HEK293 (cell line): ENCODE data around the gene WNT8B.
A peak's percentile ranks its signal among the peaks of the same experiment; 100 is the strongest.

ENCODE experiments used
- CTCF ChIA-PET: fragments of 350-600 bp; formaldehyde crosslinking; extraction: SDS; loops from one replicate; lab custom pipeline; 2021; ENCODE audit warnings: antibody characterized with exemption; lab: Yijun Ruan, JAX
- POLR2A ChIA-PET: fragments of 300-600 bp; formaldehyde crosslinking; extraction: SDS; loops from one replicate; lab custom pipeline; 2020; ENCODE audit warnings: antibody characterized with exemption, inconsistent platforms; lab: Yijun Ruan, JAX
- H3K27ac ChIP-seq: fragments of 200-500 bp; sonication (Bioruptor generic); 2 replicates; pipeline ENCODE4 v1.5.1; 2014; ENCODE audit warnings: low read depth, low read length, control low read depth, inconsistent platforms; ENCODE audit errors: extremely low read depth
- H3K36me3 ChIP-seq, 2 experiments: fragments of 200-500 bp in 1 of 2; sonication (Bioruptor generic) in 1 of 2; 1 replicate in 1 of 2; 2 replicates in 1 of 2; pipeline ENCODE4 v1.5.1; 2014 to 2017; ENCODE audit warnings: inconsistent platforms in 2 of 2, low read length in 2 of 2; ENCODE audit not compliant: control insufficient read depth in 2 of 2, insufficient read depth in 1 of 2
- H3K4me1 ChIP-seq: fragments of 200-500 bp; sonication (Bioruptor generic); 2 replicates; pipeline ENCODE4 v1.5.1; 2014; ENCODE audit warnings: mild to moderate bottlenecking, low read length, inconsistent platforms; ENCODE audit not compliant: control insufficient read depth, insufficient read depth
- H3K4me3 ChIP-seq: 2 replicates; pipeline ENCODE4 v1.5.1; 2011; ENCODE audit warnings: low read depth, mild to moderate bottlenecking, control low read depth, low read length, moderate library complexity
- H3K9me3 ChIP-seq: fragments of 200-500 bp; sonication (Bioruptor generic); 2 replicates; pipeline ENCODE4 v1.5.1; 2014; ENCODE audit warnings: low read depth, low read length, inconsistent platforms; ENCODE audit not compliant: control insufficient read depth, insufficient read depth
- KLF10 ChIP-seq: fragments of 450-650 bp; IDR thresholded peaks from 2 replicates; pipeline ENCODE4 v1.5.1; 2018; ENCODE audit warnings: missing biosample characterization, mild to moderate bottlenecking, missing genetic modification characterization
- KLF16 ChIP-seq: fragments of 450-650 bp; formaldehyde crosslinking; IDR thresholded peaks from 2 replicates; pipeline ENCODE4 v1.5.1; 2017; ENCODE audit warnings: missing biosample characterization, missing genetic modification characterization
- KLF8 ChIP-seq: fragments of 450-650 bp; formaldehyde crosslinking; IDR thresholded peaks from 2 replicates; pipeline ENCODE4 v1.5.1; 2016; ENCODE audit warnings: missing biosample characterization, missing genetic modification characterization
- PRDM1 ChIP-seq: fragments of 450-650 bp; formaldehyde crosslinking; IDR thresholded peaks from 2 replicates; pipeline ENCODE4; 2016; ENCODE audit warnings: missing biosample characterization, missing genetic modification characterization
- SP7 ChIP-seq: fragments of 450-650 bp; formaldehyde crosslinking; IDR thresholded peaks from 2 replicates; pipeline ENCODE4 v1.5.1; 2016; ENCODE audit warnings: missing biosample characterization, missing genetic modification characterization
- YY1 ChIP-seq: fragments of 450-650 bp; formaldehyde crosslinking; IDR thresholded peaks from 2 replicates; pipeline ENCODE4 v1.5.1; 2018; ENCODE audit warnings: missing biosample characterization, missing genetic modification characterization
- ZBTB10 ChIP-seq: fragments of 450-650 bp; formaldehyde crosslinking; IDR thresholded peaks from 2 replicates; pipeline ENCODE4 v1.5.1; 2016; ENCODE audit warnings: missing biosample characterization, missing genetic modification characterization
- ZBTB8A ChIP-seq: fragments of 450-650 bp; formaldehyde crosslinking; IDR thresholded peaks from 2 replicates; pipeline ENCODE4 v1.5.1; 2016; ENCODE audit warnings: missing biosample characterization, missing genetic modification characterization
- ZEB2 ChIP-seq: fragments of 450-650 bp; formaldehyde crosslinking; IDR thresholded peaks from 2 replicates; pipeline ENCODE4 v1.5.1; 2016; ENCODE audit warnings: missing biosample characterization, missing genetic modification characterization
- ZFHX2 ChIP-seq: fragments of 450-650 bp; formaldehyde crosslinking; conservative IDR thresholded peaks from 2 replicates; pipeline ENCODE4 v1.5.1; 2016; ENCODE audit warnings: missing biosample characterization, missing genetic modification characterization
- ZFP37 ChIP-seq: fragments of 450-650 bp; formaldehyde crosslinking; IDR thresholded peaks from 2 replicates; pipeline ENCODE4 v1.5.1; 2016; ENCODE audit warnings: missing biosample characterization, missing genetic modification characterization
- ZFP69B ChIP-seq: fragments of 450-650 bp; formaldehyde crosslinking; IDR thresholded peaks from 2 replicates; pipeline ENCODE4 v1.5.1; 2016; ENCODE audit warnings: missing biosample characterization, missing genetic modification characterization
- ZNF10 ChIP-seq: fragments of 450-650 bp; formaldehyde crosslinking; IDR thresholded peaks from 2 replicates; pipeline ENCODE4 v1.5.1; 2017; ENCODE audit warnings: missing biosample characterization, missing genetic modification characterization
- ZNF114 ChIP-seq: fragments of 450-650 bp; formaldehyde crosslinking; IDR thresholded peaks from 2 replicates; pipeline ENCODE4 v1.5.0; 2017; ENCODE audit warnings: missing biosample characterization, missing genetic modification characterization
- ZNF132 ChIP-seq: fragments of 450-650 bp; formaldehyde crosslinking; IDR thresholded peaks from 2 replicates; pipeline ENCODE4 v1.5.1; 2017; ENCODE audit warnings: missing biosample characterization, missing genetic modification characterization, borderline replicate concordance
- ZNF169 ChIP-seq: fragments of 450-650 bp; formaldehyde crosslinking; IDR thresholded peaks from 2 replicates; pipeline ENCODE4 v1.5.1; 2016; ENCODE audit warnings: missing biosample characterization, missing genetic modification characterization
- ZNF174 ChIP-seq: fragments of 450-650 bp; formaldehyde crosslinking; IDR thresholded peaks from 2 replicates; pipeline ENCODE4 v1.5.0; 2017; ENCODE audit warnings: missing biosample characterization, mild to moderate bottlenecking, missing genetic modification characterization
- ZNF175 ChIP-seq: fragments of 450-650 bp; formaldehyde crosslinking; IDR thresholded peaks from 2 replicates; pipeline ENCODE4 v1.5.1; 2016; ENCODE audit warnings: missing biosample characterization, missing genetic modification characterization
- ZNF184 ChIP-seq: fragments of 450-650 bp; IDR thresholded peaks from 2 replicates; pipeline ENCODE4 v1.5.1; 2018; ENCODE audit warnings: missing biosample characterization, mild to moderate bottlenecking, missing genetic modification characterization
- ZNF24 ChIP-seq: fragments of 450-650 bp; formaldehyde crosslinking; IDR thresholded peaks from 2 replicates; pipeline ENCODE4 v1.5.1; 2016; ENCODE audit warnings: missing biosample characterization, missing genetic modification characterization
- ZNF394 ChIP-seq: fragments of 450-650 bp; formaldehyde crosslinking; IDR thresholded peaks from 2 replicates; pipeline ENCODE4 v1.5.1; 2016; ENCODE audit warnings: missing biosample characterization, missing genetic modification characterization, mild to moderate bottlenecking, moderate library complexity, borderline replicate concordance
- ZNF558 ChIP-seq: fragments of 450-650 bp; formaldehyde crosslinking; IDR thresholded peaks from 2 replicates; pipeline ENCODE4 v1.5.1; 2016; ENCODE audit warnings: missing biosample characterization, missing genetic modification characterization
- ZNF600 ChIP-seq: fragments of 450-650 bp; formaldehyde crosslinking; IDR thresholded peaks from 2 replicates; pipeline ENCODE4 v1.5.1; 2016; ENCODE audit warnings: missing biosample characterization, missing genetic modification characterization
- ZNF629 ChIP-seq: fragments of 450-650 bp; formaldehyde crosslinking; IDR thresholded peaks from 2 replicates; pipeline ENCODE4 v1.5.1; 2017; ENCODE audit warnings: missing biosample characterization, missing genetic modification characterization
- ZNF639 ChIP-seq: fragments of 450-650 bp; formaldehyde crosslinking; IDR thresholded peaks from 2 replicates; pipeline ENCODE4 v1.5.1; 2016; ENCODE audit warnings: missing biosample characterization, missing genetic modification characterization
- ZNF837 ChIP-seq: fragments of 450-650 bp; formaldehyde crosslinking; IDR thresholded peaks from 2 replicates; pipeline ENCODE4 v1.5.1; 2016; ENCODE audit warnings: missing biosample characterization, missing genetic modification characterization
- ZNF843 ChIP-seq: fragments of 450-650 bp; formaldehyde crosslinking; IDR thresholded peaks from 2 replicates; pipeline ENCODE4 v1.5.1; 2016; ENCODE audit warnings: missing biosample characterization, missing genetic modification characterization
- ZXDB ChIP-seq: fragments of 450-650 bp; formaldehyde crosslinking; IDR thresholded peaks from 2 replicates; pipeline ENCODE4 v1.5.1; 2016; ENCODE audit warnings: missing biosample characterization, missing genetic modification characterization
- TF ChIP-seq, protein P1 (sequence below): fragments of 450-650 bp; formaldehyde crosslinking; IDR thresholded peaks from 2 replicates; pipeline ENCODE4 v1.5.1; 2016; ENCODE audit warnings: missing biosample characterization, missing genetic modification characterization
- TF ChIP-seq, protein P2 (sequence below): fragments of 450-650 bp; formaldehyde crosslinking; IDR thresholded peaks from 2 replicates; pipeline ENCODE4 v1.5.1; 2016; ENCODE audit warnings: missing biosample characterization, missing genetic modification characterization

Gene WNT8B

DNA sequence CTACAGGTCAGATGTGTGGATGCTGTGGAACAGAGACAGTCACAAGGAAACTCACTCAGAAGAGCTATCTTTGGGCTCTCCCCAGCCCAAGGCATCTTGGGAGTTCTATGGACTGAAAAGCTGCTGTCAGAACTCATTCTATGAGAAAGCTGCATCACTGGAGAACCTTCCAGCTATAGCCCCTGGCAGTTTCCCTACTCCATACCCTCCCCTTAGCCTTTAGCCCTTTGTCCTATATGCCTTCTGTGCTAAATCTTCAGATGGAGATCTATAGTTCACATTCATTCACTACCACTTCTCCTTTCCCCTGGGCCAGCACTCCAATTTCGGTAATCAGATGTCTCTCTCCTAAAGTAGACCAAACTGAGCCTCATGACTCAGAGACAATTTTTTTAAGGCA lies 6.9 kb downstream of the WNT8B start (continued):
- TF ChIP-seq, protein P1, sequence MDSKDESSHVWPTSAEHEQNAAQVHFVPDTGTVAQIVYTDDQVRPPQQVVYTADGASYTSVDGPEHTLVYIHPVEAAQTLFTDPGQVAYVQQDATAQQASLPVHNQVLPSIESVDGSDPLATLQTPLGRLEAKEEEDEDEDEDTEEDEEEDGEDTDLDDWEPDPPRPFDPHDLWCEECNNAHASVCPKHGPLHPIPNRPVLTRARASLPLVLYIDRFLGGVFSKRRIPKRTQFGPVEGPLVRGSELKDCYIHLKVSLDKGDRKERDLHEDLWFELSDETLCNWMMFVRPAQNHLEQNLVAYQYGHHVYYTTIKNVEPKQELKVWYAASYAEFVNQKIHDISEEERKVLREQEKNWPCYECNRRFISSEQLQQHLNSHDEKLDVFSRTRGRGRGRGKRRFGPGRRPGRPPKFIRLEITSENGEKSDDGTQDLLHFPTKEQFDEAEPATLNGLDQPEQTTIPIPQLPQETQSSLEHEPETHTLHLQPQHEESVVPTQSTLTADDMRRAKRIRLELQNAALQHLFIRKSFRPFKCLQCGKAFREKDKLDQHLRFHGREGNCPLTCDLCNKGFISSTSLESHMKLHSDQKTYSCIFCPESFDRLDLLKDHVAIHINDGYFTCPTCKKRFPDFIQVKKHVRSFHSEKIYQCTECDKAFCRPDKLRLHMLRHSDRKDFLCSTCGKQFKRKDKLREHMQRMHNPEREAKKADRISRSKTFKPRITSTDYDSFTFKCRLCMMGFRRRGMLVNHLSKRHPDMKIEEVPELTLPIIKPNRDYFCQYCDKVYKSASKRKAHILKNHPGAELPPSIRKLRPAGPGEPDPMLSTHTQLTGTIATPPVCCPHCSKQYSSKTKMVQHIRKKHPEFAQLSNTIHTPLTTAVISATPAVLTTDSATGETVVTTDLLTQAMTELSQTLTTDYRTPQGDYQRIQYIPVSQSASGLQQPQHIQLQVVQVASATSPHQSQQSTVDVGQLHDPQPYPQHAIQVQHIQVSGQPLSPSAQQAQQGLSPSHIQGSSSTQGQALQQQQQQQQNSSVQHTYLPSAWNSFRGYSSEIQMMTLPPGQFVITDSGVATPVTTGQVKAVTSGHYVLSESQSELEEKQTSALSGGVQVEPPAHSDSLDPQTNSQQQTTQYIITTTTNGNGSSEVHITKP (tag by site-specific recombination), result no peak
- no peak for TF ChIP-seq ZNF169 (tag by site-specific recombination)
- no peak for TF ChIP-seq KLF16 (tag by site-specific recombination)
- no peak for TF ChIP-seq ZNF132 (tag by site-specific recombination)
- no peak for TF ChIP-seq ZNF174 (tag by site-specific recombination)
- TF ChIP-seq YY1 (tag by site-specific recombination), result no peak
- TF ChIP-seq ZFHX2, result no peak
- TF ChIP-seq ZNF558 (tag by site-specific recombination), result no peak
- TF ChIP-seq ZBTB10 (tag by site-specific recombination), result no peak
- no peak for TF ChIP-seq ZNF175 (tag by site-specific recombination)
- TF ChIP-seq, all 188 proteins: peak for 0

- no peak overlapping the region for H3K27ac ChIP-seq
- no peaks in the 10 kb centered on the region for H3K36me3 ChIP-seq
- no peaks in the 10 kb centered on the region for H3K4me1 ChIP-seq
- H3K9me3 ChIP-seq, result no peaks in the 10 kb centered on the region
- no peak overlapping the region for H3K4me3 ChIP-seq
- ChIA-PET POLR2A (no interaction called here), CTCF (interaction anchor here (0.7 to 7.6 kb wide), 5 partner anchors 9 to 341 kb away, joined by 3 to 40 read pairs (median 5); no protein-coding TSS in a partner anchor)
- TF ChIP-seq ZNF639 (tag by site-specific recombination) (peak; percentile 73), KLF8 (peak; percentile 34; the same call in 1 of the 2 replicates), ZEB2 (tag by site-specific recombination) (peak; percentile 79; the same call in 1 of the 2 replicates), ZNF629 (tag by site-specific recombination) (peak; percentile 80), ZNF184 (tag by site-specific recombination) (0 out of 2 replicates have a peak, but pooled peaks have one; percentile 45), PRDM1 (0 out of 2 replicates have a peak, but pooled peaks have one; percentile 22), ZFP37 (tag by site-specific recombination) (peak; percentile 34; the same call in 1 of the 2 replicates), ZNF394 (tag by site-specific recombination) (peak; percentile 37; the same call in 1 of the 2 replicates), ZBTB8A (tag by site-specific recombination) (no peak), ZNF24 (0 out of 2 replicates have a peak, but pooled peaks have one; percentile 54), ZNF10 (tag by site-specific recombination) (0 out of 2 replicates have a peak, but pooled peaks have one; percentile 21), ZNF837 (tag by site-specific recombination) (no peak), ZNF600 (tag by site-specific recombination) (peak; percentile 35; the same call in 1 of the 2 replicates), ZNF843 (tag by site-specific recombination) (peak; percentile 64), ZFP69B (peak; percentile 51), KLF10 (tag by site-specific recombination) (no peak), ZNF114 (tag by site-specific recombination) (no peak), SP7 (tag by site-specific recombination) (0 out of 2 replicates have a peak, but pooled peaks have one; percentile 55), ZXDB (tag by site-specific recombination) (peak; percentile 49)
- TF ChIP-seq, protein P2, sequence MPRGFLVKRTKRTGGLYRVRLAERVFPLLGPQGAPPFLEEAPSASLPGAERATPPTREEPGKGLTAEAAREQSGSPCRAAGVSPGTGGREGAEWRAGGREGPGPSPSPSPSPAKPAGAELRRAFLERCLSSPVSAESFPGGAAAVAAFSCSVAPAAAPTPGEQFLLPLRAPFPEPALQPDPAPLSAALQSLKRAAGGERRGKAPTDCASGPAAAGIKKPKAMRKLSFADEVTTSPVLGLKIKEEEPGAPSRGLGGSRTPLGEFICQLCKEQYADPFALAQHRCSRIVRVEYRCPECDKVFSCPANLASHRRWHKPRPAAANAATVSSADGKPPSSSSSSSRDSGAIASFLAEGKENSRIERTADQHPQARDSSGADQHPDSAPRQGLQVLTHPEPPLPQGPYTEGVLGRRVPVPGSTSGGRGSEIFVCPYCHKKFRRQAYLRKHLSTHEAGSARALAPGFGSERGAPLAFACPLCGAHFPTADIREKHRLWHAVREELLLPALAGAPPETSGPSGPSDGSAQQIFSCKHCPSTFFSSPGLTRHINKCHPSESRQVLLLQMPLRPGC, result peak; percentile 53
Observed at GRCh38 chr10:100470367-100470766, 7.6 kb downstream of the WNT8B start.
